MM.1S (cell line): ENCODE results near the gene ESM1.

Experiments used
- CTCF ChIP-seq: fragments of 300-600 bp; sonication (generic); IDR thresholded peaks from 2 replicates; pipeline ENCODE4 v1.5.1; 2016; ENCODE audit warnings: antibody characterized with exemption, low read length, mixed read lengths
- EZH2 ChIP-seq: fragments of 300-600 bp; sonication (generic); optimal IDR thresholded peaks from 2 replicates; pipeline ENCODE3; 2017; ENCODE audit warnings: low read depth, mild to moderate bottlenecking, antibody characterized with exemption, low read length, mixed read lengths
- EZH2phosphoT487 ChIP-seq: fragments of 300-600 bp; sonication (generic); IDR thresholded peaks from 2 replicates; pipeline ENCODE4 v1.6.1; 2018; ENCODE audit warnings: antibody characterized with exemption, low read length

- TF ChIP-seq CTCF = no peak
- TF ChIP-seq EZH2 = no peak
- no peak for TF ChIP-seq EZH2phosphoT487
These were observed 39.0 kb downstream of the ESM1 start for GRCh38 chr5:54946306-54946819.
